Motor neuron (in vitro differentiated cells): ENCODE measurements around the gene B4GALT1. TPM values are rescaled to one million over a fixed set of nuclear protein-coding genes. Genes with fewer than 3 reads are reported as not detected.

Experiments
- ATAC-seq, 8 experiments: fragments of 200-7000 bp; cut with Tn5 transposase; replicated peaks in 6 of 8; 2 replicates each; pipeline ENCODE4 v1.8.0; 2021; ENCODE audit warnings: mild to moderate bottlenecking in 8 of 8, moderate library complexity in 8 of 8
- H3K27ac ChIP-seq, 2 donors: fragments of 250-450 bp; sonication (Bioruptor Pico); 2 replicates each; pipeline ENCODE4 v1.9.0; 2021; ENCODE audit warnings: antibody characterized with exemption in 2 of 2, mild to moderate bottlenecking in 2 of 2, moderate library complexity in 1 of 2
- H3K4me1 ChIP-seq, 2 donors: fragments of 250-450 bp; sonication (Bioruptor Pico); replicated peaks in 1 of 2; 2 replicates each; pipeline ENCODE4 v1.6.1; 2021; ENCODE audit warnings: antibody characterized with exemption in 2 of 2, mild to moderate bottlenecking in 2 of 2, moderate library complexity in 1 of 2
- H3K4me3 ChIP-seq, 5 donors: fragments of 250-450 bp; sonication (Bioruptor Pico); 2 replicates each; pipeline ENCODE4 v1.9.0; 2021; ENCODE audit warnings: antibody characterized with exemption in 5 of 5, mild to moderate bottlenecking in 5 of 5, moderate library complexity in 4 of 5
- WGBS, 10 experiments: fragments of 450-650 bp; shearing (Covaris generic); methylation state at CpG; one replicate each; pipeline ENCODE4 v1.0.0; 2022; 5-methylcytosine and 5-hydroxymethylcytosine counted together
- in situ Hi-C, 9 experiments: fragments of 400-800 bp; cut with MboI; loops; one replicate each; pipeline ENCODE4 v1.15.0; 2021; ENCODE audit warnings: low sequenced_read_pairs in 9 of 9, low pct_unique_long_range_greater_than_20kb in 2 of 9; ENCODE audit not compliant: unreplicated experiment in 9 of 9
- total RNA-seq, 8 experiments: library from RNA; unstranded; fragments of 300-600 nt; gene quantifications; 2 replicates each; pipeline versions ENCODE4 v1.2.3 to v1.2.4, GENCODE V29; 2022

B4GALT1 gene
- total RNA-seq, 8 experiments from 2014 or later, result 1.3 to 86.5 (median 4.7) TPM

- in situ Hi-C loops, result no loop called here
- no peaks in the 10 kb centered on the region for H3K4me1 ChIP-seq
- ATAC-seq, result no peak
- no peak overlapping the region for H3K27ac ChIP-seq
- no peak overlapping the region for H3K4me3 ChIP-seq
- WGBS, 10 experiments, result 60 to 100% (median 89%) methylated on average over 1 to 3 of the region's 5 CpGs; no CpG with 5 or more reads in 3 of the 10 experiments
Measured at GRCh38 chr9:33129251-33129885, 37.8 kb downstream of the B4GALT1 start.

- in situ Hi-C loops, result no loop called here
- no peak overlapping the region for H3K27ac ChIP-seq
- H3K4me1 ChIP-seq, result no peaks in the 10 kb centered on the region
- no peak overlapping the region for H3K4me3 ChIP-seq
- 85 to 100% (median 90%) methylated on average over 2 to 4 of the region's 4 CpGs; no CpG with 5 or more reads in 7 of the 10 experiments for WGBS, 10 experiments
- no peak for ATAC-seq
Measured at GRCh38 chr9:33128570-33128969, 38.6 kb downstream of the B4GALT1 start.

DNA sequence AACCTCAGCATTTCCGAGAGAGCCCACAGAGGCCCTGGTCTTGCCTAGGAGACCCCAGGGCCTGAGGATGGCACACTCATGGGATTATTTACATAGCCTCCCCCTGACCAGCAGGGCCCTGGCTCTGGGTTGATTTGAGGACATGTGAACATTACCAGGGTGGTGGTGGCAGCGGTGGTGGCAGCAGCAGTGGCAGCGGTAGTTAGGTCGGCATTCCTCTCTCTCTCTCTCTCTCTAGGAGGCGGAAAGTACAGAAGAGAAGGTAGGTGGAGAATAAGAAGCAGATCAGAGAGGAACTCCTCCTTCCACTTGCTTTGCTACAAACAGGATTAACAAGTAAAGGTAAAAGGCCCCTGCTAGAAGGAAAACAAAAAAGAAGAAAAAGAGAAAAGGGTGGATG is 39.3 kb downstream of the B4GALT1 start:
- in situ Hi-C loops, result no loop called here
- Histone ChIP-seq H3K27ac (no peak overlapping the region), H3K4me1 (no peaks in the 10 kb centered on the region), H3K4me3 (no peak overlapping the region)
- WGBS, 10 experiments, result 42 to 100% (median 78%) methylated on average over 1 to 5 of the region's 5 CpGs
- ATAC-seq, result no peak

DNA sequence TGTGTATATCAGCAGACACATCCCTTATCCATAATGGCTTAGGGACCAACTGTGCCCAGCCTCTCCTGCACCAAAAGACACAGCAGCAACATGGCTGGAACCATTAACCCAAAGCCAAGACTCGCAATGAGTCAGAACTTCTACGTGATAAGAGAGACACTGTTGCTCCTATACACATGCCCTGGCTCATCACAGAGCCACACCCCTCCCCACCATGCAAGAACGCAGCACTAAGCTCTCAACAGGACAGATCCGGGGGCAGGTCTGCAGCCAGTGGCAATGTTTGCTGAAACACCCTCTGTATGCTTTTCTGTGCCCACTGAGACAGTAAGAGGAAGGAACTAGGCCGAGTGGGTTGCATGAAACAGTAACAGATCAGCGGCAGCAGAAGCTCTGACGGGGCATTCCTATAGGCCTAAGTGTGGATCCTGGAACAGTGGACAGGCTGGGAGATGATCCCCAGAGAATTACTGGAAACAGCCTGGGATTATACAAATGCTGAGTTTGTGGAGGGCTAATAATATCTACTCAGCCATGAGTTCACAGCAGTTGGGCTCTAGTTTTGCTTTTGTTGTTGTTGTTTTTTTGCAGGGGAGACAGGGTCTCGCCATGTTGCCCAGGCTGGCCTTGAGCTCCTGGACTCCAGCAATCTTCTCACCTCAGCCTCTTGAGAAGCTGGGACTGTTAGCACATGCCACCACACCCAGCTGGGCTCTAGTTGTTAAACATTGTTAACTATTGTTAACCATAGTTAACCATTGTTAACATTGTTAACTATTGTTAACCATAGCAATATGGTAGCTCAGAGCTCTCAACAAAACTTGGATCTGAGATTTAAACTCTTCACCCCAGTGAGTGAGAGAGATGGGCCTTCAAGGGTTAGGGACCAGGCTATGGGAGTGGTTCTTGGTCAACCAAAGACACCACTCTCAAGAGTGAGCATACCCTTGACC is 41.0 kb downstream of the B4GALT1 start:
- Histone ChIP-seq H3K27ac (no peak overlapping the region), H3K4me1 (no peaks in the 10 kb centered on the region), H3K4me3 (no peak overlapping the region)
- 57 to 100% (median 80%) methylated on average over 1 to 4 of the region's 8 CpGs; no CpG with 5 or more reads in 3 of the 10 experiments for WGBS, 10 experiments
- ATAC-seq, result peak in 2 of 8 experiments; percentile 7 to 13
- in situ Hi-C loops, result no loop called here

GRCh38 chr9:33125461-33125860 is 41.7 kb downstream of the B4GALT1 start:
- in situ Hi-C loops, result no loop called here
- no peak for ATAC-seq
- H3K4me1 ChIP-seq, result no peaks in the 10 kb centered on the region
- H3K27ac ChIP-seq, result no peak overlapping the region
- 60 to 100% (median 96%) methylated on average over 1 to 2 of the region's 3 CpGs; no CpG with 5 or more reads in 6 of the 10 experiments for WGBS, 10 experiments
- no peak overlapping the region for H3K4me3 ChIP-seq

DNA sequence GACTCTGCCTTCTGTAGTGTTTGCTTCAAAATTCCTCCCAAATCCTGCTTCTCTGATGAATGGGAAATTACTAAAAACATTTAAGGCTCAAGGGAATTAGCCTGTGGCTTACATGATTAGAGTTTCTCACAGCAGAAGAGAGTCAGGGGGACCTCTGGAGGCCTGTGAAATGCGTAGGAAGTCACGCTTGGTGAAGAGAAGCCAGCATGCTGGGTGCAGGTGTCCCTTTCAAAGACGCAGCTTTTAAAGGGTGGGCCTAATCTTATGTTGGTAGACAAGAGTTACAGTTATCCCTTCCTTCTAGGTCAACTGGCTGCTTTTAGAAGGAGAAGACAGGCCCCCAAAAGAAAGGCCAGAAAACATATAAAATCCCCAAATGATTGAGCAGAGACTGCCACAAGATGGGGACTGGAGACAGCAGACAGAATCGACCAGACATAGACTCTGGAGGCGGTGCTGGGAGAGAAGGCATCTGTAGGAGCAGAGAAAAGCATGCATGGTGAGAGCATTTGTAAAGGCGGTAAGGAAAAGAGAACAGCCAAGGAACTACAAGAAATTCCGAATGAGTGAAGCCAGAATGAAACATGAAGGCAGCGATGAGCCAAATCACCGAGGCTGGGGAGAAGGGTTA is 42.3 kb downstream of the B4GALT1 start:
- no peaks in the 10 kb centered on the region for H3K4me1 ChIP-seq
- in situ Hi-C loops, result no loop called here
- WGBS, 10 experiments, result 10 to 95% (median 73%) methylated on average over 2 to 8 of the region's 9 CpGs
- peak in 1 of 8 experiments; percentile 7 for ATAC-seq
- H3K4me3 ChIP-seq, result no peak overlapping the region
- no peak overlapping the region for H3K27ac ChIP-seq

- 67 to 100% (median 81%) methylated on average over 1 to 5 of the region's 5 CpGs; no CpG with 5 or more reads in 5 of the 10 experiments for WGBS, 10 experiments
- in situ Hi-C loops, result no loop called here
- Histone ChIP-seq H3K4me3 (no peak overlapping the region), H3K4me1 (no peaks in the 10 kb centered on the region), H3K27ac (no peak overlapping the region)
- no peak for ATAC-seq
Measured at GRCh38 chr9:33124046-33124445, 43.1 kb downstream of the B4GALT1 start.

GRCh38 chr9:33123407-33124031 is 43.6 kb downstream of the B4GALT1 start:
- WGBS, 10 experiments, result 90 to 100% (median 98%) methylated on average over 2 to 5 of the region's 8 CpGs; no CpG with 5 or more reads in 6 of the 10 experiments
- peak in 1 of 8 experiments; percentile 58 for ATAC-seq
- Histone ChIP-seq H3K27ac (no peak overlapping the region), H3K4me3 (no peak overlapping the region), H3K4me1 (no peaks in the 10 kb centered on the region)
- in situ Hi-C loops, result no loop called here

GRCh38 chr9:33120620-33121019 is 46.5 kb downstream of the B4GALT1 start:
- WGBS, 10 experiments, result 67 to 100% (median 78%) methylated on average over 1 of the region's 1 CpG; no CpG with 5 or more reads in 7 of the 10 experiments
- in situ Hi-C loops, result no loop called here
- Histone ChIP-seq H3K4me1 (no peaks in the 10 kb centered on the region), H3K27ac (no peak overlapping the region), H3K4me3 (no peak overlapping the region)
- ATAC-seq, result no peak

DNA sequence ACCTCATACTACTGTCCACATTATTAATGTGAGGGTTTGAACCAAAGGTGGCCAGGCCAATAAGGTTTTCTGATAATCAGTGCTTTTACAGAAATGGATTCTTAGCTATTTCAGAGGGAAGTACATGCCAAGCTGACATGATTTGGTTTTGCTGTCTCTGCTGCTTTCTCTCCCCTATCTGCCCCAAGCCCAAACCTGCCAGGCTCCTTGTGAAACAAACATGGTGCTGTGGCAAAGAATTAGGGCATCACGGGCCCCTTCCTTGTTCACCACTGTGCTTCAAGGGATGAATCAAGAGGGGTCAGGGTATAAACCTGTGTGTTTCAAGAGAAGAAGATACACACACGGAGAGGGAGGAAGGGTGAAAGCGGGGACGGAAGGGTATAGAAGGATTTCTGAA is 49.3 kb downstream of the B4GALT1 start:
- peak in 2 of 8 experiments; percentile 5 to 8 for ATAC-seq
- WGBS, 10 experiments, result 76 to 100% (median 93%) methylated on average over 2 to 4 of the region's 4 CpGs; no CpG with 5 or more reads in 2 of the 10 experiments
- no peak overlapping the region for H3K27ac ChIP-seq

GRCh38 chr9:33117306-33117705 is 49.8 kb downstream of the B4GALT1 start:
- no peak overlapping the region for H3K27ac ChIP-seq
- in situ Hi-C loops, result no loop called here
- no peak overlapping the region for H3K4me3 ChIP-seq
- peak in 3 of 8 experiments; percentile 68 to 80 (median 80) for ATAC-seq
- WGBS, 10 experiments, result 0 to 88% (median 30%) methylated on average over 1 of the region's 1 CpG; no CpG with 5 or more reads in 4 of the 10 experiments
- no peaks in the 10 kb centered on the region for H3K4me1 ChIP-seq

More for the DNA sequence above, 49.3 kb downstream of the B4GALT1 start:
- in situ Hi-C loops, result no loop called here
- H3K4me3 ChIP-seq, result no peak overlapping the region
- no peaks in the 10 kb centered on the region for H3K4me1 ChIP-seq

GRCh38 chr9:33116860-33117259 is 50.3 kb downstream of the B4GALT1 start:
- peak in 3 of 8 experiments; percentile 68 to 75 (median 70) for ATAC-seq
- WGBS, 10 experiments, result 0 to 89% (median 8%) methylated on average over 1 to 2 of the region's 2 CpGs; no CpG with 5 or more reads in 7 of the 10 experiments
- in situ Hi-C loops, result no loop called here
- Histone ChIP-seq H3K27ac (no peak overlapping the region), H3K4me3 (no peak overlapping the region), H3K4me1 (no peaks in the 10 kb centered on the region)
